Mesothelial cell of epicardium (in vitro differentiated cells): ENCODE results near the gene PLXDC2. TPM values are rescaled to one million over a fixed set of nuclear protein-coding genes. Genes with fewer than 3 reads are reported as not detected.

Experiments
- DNase-seq, 2 experiments: peaks; one replicate each; pipeline ENCODE4 v3.0.0; 2021; ENCODE audit warnings: low spot score in 2 of 2; ENCODE audit not compliant: unreplicated experiment in 2 of 2
- H3K27ac Mint-ChIP-seq: 2 replicates; pipeline ENCODE4 v1.8.0; 2021; ENCODE audit warnings: mixed read lengths
- H3K27me3 Mint-ChIP-seq: 2 replicates; pipeline ENCODE4 v1.8.0; 2021; ENCODE audit warnings: low read depth, mixed read lengths
- H3K36me3 Mint-ChIP-seq: 2 replicates; pipeline ENCODE4 v1.8.0; 2021; ENCODE audit warnings: mixed read lengths
- H3K4me1 Mint-ChIP-seq: 2 replicates; pipeline ENCODE4 v1.8.0; 2021; ENCODE audit warnings: mixed read lengths
- H3K4me3 Mint-ChIP-seq: 2 replicates; pipeline ENCODE4 v1.8.0; 2021; ENCODE audit warnings: mild to moderate bottlenecking, moderate library complexity, mixed read lengths
- H3K9me3 Mint-ChIP-seq: 2 replicates; pipeline ENCODE4 v1.8.0; 2021; ENCODE audit warnings: mixed read lengths
- CTCF ChIP-seq: fragments of 200-600 bp; sonication (generic); IDR thresholded peaks from one replicate; pipeline ENCODE4 v1.5.0; 2021; ENCODE audit warnings: antibody characterized with exemption; ENCODE audit not compliant: unreplicated experiment
- total RNA-seq: library from RNA; stranded (reverse); gene quantifications from 3 replicates; pipeline ENCODE4 v1.2.1, GENCODE V29; 2021

PLXDC2 gene
- total RNA-seq, 1 donor from 2014 or later = 60.0 TPM

- TF ChIP-seq CTCF = no peak
- Mint-ChIP-seq H3K27me3 (no peaks in the 10 kb centered on the region), H3K4me3 (no peak overlapping the region), H3K36me3 (peaks cover 8% of the 10 kb centered on the region), H3K9me3 (peaks cover 10% of the 10 kb centered on the region), H3K4me1 (peaks cover 8% of the 10 kb centered on the region), H3K27ac (no peak overlapping the region)
- DNase-seq = no peak
Observed at GRCh38 chr10:20088061-20088701, 271.9 kb downstream of the PLXDC2 start.

GRCh38 chr10:20089879-20090278 lies 273.6 kb downstream of the PLXDC2 start:
- Mint-ChIP-seq H3K4me3 (no peak overlapping the region), H3K36me3 (peaks cover 8% of the 10 kb centered on the region), H3K27ac (no peak overlapping the region), H3K4me1 (peaks cover 5% of the 10 kb centered on the region), H3K9me3 (peaks cover 10% of the 10 kb centered on the region), H3K27me3 (no peaks in the 10 kb centered on the region)
- DNase-seq = no peak
- TF ChIP-seq CTCF = no peak

- no peak for TF ChIP-seq CTCF
- peaks cover 10% of the 10 kb centered on the region for H3K9me3 Mint-ChIP-seq
- H3K27ac Mint-ChIP-seq = no peak overlapping the region
- no peak for DNase-seq
- H3K27me3 Mint-ChIP-seq = no peaks in the 10 kb centered on the region
- H3K36me3 Mint-ChIP-seq = peaks cover 8% of the 10 kb centered on the region
- H3K4me3 Mint-ChIP-seq = no peak overlapping the region
- peaks cover 5% of the 10 kb centered on the region for H3K4me1 Mint-ChIP-seq
Observed at GRCh38 chr10:20090831-20091230, 274.6 kb downstream of the PLXDC2 start.

GRCh38 chr10:20091698-20092097 lies 275.5 kb downstream of the PLXDC2 start:
- H3K27me3 Mint-ChIP-seq = no peaks in the 10 kb centered on the region
- peaks cover 7% of the 10 kb centered on the region for H3K9me3 Mint-ChIP-seq
- H3K4me3 Mint-ChIP-seq = no peak overlapping the region
- peaks cover 5% of the 10 kb centered on the region for H3K4me1 Mint-ChIP-seq
- H3K36me3 Mint-ChIP-seq = peaks cover 7% of the 10 kb centered on the region
- no peak overlapping the region for H3K27ac Mint-ChIP-seq
- TF ChIP-seq CTCF = no peak
- DNase-seq = no peak

GRCh38 chr10:20093600-20093999 lies 277.4 kb downstream of the PLXDC2 start:
- TF ChIP-seq CTCF = no peak
- no peaks in the 10 kb centered on the region for H3K27me3 Mint-ChIP-seq
- H3K4me3 Mint-ChIP-seq = no peak overlapping the region
- H3K27ac Mint-ChIP-seq = peak overlapping the region; percentile 5
- peaks cover 5% of the 10 kb centered on the region for H3K4me1 Mint-ChIP-seq
- no peak for DNase-seq
- peaks cover 6% of the 10 kb centered on the region for H3K36me3 Mint-ChIP-seq
- H3K9me3 Mint-ChIP-seq = peaks cover 5% of the 10 kb centered on the region
